Spleen (tissue), 11 donors: ENCODE data around the gene KCNAB1. TPM values are rescaled to one million over a fixed set of nuclear protein-coding genes. Genes with fewer than 3 reads are reported as not detected.

Source experiments
- DNase-seq: peaks from one replicate; pipeline ENCODE4 v3.0.0-alpha.2; 2020
- H3K27ac ChIP-seq, 8 donors: fragments of 200-600 bp; sonication (generic) in 7 of 8; 1 replicate in 4 of 8; 2 replicates in 4 of 8; pipeline versions ENCODE4 v1.5.0 to v1.8.0; 2016 to 2021; ENCODE audit warnings: inconsistent platforms in 4 of 8, mild to moderate bottlenecking in 4 of 8, moderate library complexity in 1 of 8
- H3K27me3 ChIP-seq, 7 donors: fragments of 200-600 bp; sonication (generic) in 6 of 7; replicated peaks in 1 of 7; 1 replicate in 4 of 7; 2 replicates in 3 of 7; pipeline versions ENCODE4 v1.5.0 to v1.8.0; 2016 to 2021; ENCODE audit warnings: inconsistent platforms in 3 of 7, mild to moderate bottlenecking in 1 of 7
- H3K36me3 ChIP-seq, 6 donors: fragments of 200-600 bp; sonication (generic) in 5 of 6; 1 replicate in 4 of 6; 2 replicates in 2 of 6; pipeline versions ENCODE4 v1.5.0 to v1.8.0; 2016 to 2021; ENCODE audit warnings: inconsistent platforms in 2 of 6
- H3K4me1 ChIP-seq, 6 donors: fragments of 200-600 bp; sonication (generic) in 5 of 6; 1 replicate in 3 of 6; 2 replicates in 3 of 6; pipeline versions ENCODE4 v1.5.0 to v1.8.0; 2016 to 2021; ENCODE audit warnings: inconsistent platforms in 3 of 6
- H3K4me3 ChIP-seq, 8 donors: fragments of 200-600 bp; sonication (generic) in 7 of 8; 1 replicate in 4 of 8; 2 replicates in 4 of 8; pipeline versions ENCODE4 v1.5.0 to v1.8.0; 2016 to 2021; ENCODE audit warnings: inconsistent platforms in 4 of 8, mild to moderate bottlenecking in 4 of 8, moderate library complexity in 2 of 8
- H3K9me3 ChIP-seq, 8 donors: fragments of 200-600 bp; sonication (generic) in 7 of 8; 1 replicate in 4 of 8; 2 replicates in 4 of 8; pipeline versions ENCODE4 v1.5.0 to v1.8.0; 2016 to 2021; ENCODE audit warnings: inconsistent platforms in 4 of 8
- CTCF ChIP-seq, 11 experiments: fragments of 200-600 bp in 7 of 11; fragments of 450-650 bp in 4 of 11; sonication (generic) in 4 of 11; IDR thresholded peaks in 8 of 11; conservative IDR thresholded peaks in 3 of 11; 1 replicate in 7 of 11; 2 replicates in 4 of 11; pipeline versions ENCODE4 v1.4.0 to v1.8.0; 2016 to 2021; ENCODE audit warnings: antibody characterized with exemption in 11 of 11, inconsistent platforms in 4 of 11, mild to moderate bottlenecking in 1 of 11
- POLR2A ChIP-seq, 3 donors: fragments of 450-650 bp; IDR thresholded peaks; one replicate each; pipeline ENCODE4 v1.5.1; 2017; ENCODE audit warnings: antibody characterized with exemption in 3 of 3, mild to moderate bottlenecking in 1 of 3
- POLR2AphosphoS5 ChIP-seq, 3 donors: sonication (generic); formaldehyde crosslinking; IDR thresholded peaks; one replicate each; pipeline ENCODE4 v1.5.1; 2017; ENCODE audit warnings: antibody characterized with exemption in 3 of 3
- WGBS, 5 donors: extraction: QIAGEN DNeasy Blood & Tissue Kit in 3 of 5; methylation state at CpG; one replicate each; pipeline versions ENCODE4 v1.1.5 to v1.1.7; 2013 to 2018; 5-methylcytosine and 5-hydroxymethylcytosine counted together
- intact Hi-C: fragments of 100-400 bp; cut with DNase I; formaldehyde crosslinking; loops from one replicate; pipeline ENCODE4 v1.15.0; 2023; ENCODE audit warnings: low total_unique reads
- polyA plus RNA-seq, 3 donors: library from polyadenylated mRNA; stranded (reverse); fragments of 200-250 nt; gene quantifications; one replicate each; pipeline ENCODE4 v1.2.1, GENCODE V29; 2013
- total RNA-seq, 7 donors: library from RNA; depleted of rRNA in 3 of 7; stranded (reverse); fragments of >200 nt in 3 of 7; fragmentation: NEBNext Ultra II Directional in 4 of 7; extraction: Animal tissue kit (Norgen Biotek cat#: 25700) in 4 of 7; gene quantifications; one replicate each; pipeline versions ENCODE4 v1.1.0 to v1.2.1, GENCODE V29; 2016 to 2021
- donor health status: healthy with polysubstance abuse.
- donor health status: DM: no; HTN: no; CAD: no; lungs with moderate emphysema.
- donor health status: DM: no; HTN: no; CAD: no.
- donor health status: Bipolar disorder and iron deficiency.
- donor health status: healthy.
- donor health status: DM: no; HTN: no; CAD: no.
- donor health status: DM: yes; HTN: yes; CAD: no.

KCNAB1 gene
- total and polyA plus RNA-seq, 10 donors = 0.59 to 10.5 (median 6.3) TPM

- no peak for TF ChIP-seq POLR2AphosphoS5 (IDR thresholded peaks at IDR 0.05)
- TF ChIP-seq CTCF (IDR thresholded peaks at IDR 0.05 in 8 of 11, conservative IDR thresholded peaks at IDR 0.05 in 3 of 11) = no peak
- no peak for TF ChIP-seq POLR2A (IDR thresholded peaks at IDR 0.05)
- no peak for DNase-seq
- Histone ChIP-seq H3K36me3 (no peaks in the 10 kb centered on the region), H3K4me1 (peaks cover 0 to 29% (median 1%) of the 10 kb centered on the region in 6 donors), H3K27ac (peak overlapping the region in 6 of 8 donors; percentile 6 to 75 (median 70)), H3K9me3 (peaks cover 0 to 3% (median 0%) of the 10 kb centered on the region in 8 donors), H3K27me3 (no peaks in the 10 kb centered on the region), H3K4me3 (no peak overlapping the region)
- WGBS, 5 donors = 47 to 81% (median 57%) methylated on average over 1 of the region's 1 CpG
- intact Hi-C loops = no loop called here
These were observed 467.3 kb downstream of the KCNAB1 start for GRCh38 chr3:156587760-156588069.

Other genes starting within 250 kb of the KCNAB1 start
- gene GMPS, start 249.9 kb upstream of the KCNAB1 start, total RNA-seq = 10 to 100 TPM; 32.3 to 47.4 (median 39.8) TPM
- gene GMPS, start 249.9 kb upstream of the KCNAB1 start, polyA plus RNA-seq = 10 to 100 TPM; 10.8 to 18.1 (median 16.4) TPM